ENCODE data around the gene XPO4.
"Not testable (repeated sequence)": the region's sequence is repeated elsewhere in the genome, so short reads cannot be mapped to it uniquely, and the experiment has no call there.

The XPO4 gene

GRCh38 chr13:20890540-20890939 is 12.0 kb downstream of the XPO4 start:
- not testable (repeated sequence) for DNase-seq

DNA sequence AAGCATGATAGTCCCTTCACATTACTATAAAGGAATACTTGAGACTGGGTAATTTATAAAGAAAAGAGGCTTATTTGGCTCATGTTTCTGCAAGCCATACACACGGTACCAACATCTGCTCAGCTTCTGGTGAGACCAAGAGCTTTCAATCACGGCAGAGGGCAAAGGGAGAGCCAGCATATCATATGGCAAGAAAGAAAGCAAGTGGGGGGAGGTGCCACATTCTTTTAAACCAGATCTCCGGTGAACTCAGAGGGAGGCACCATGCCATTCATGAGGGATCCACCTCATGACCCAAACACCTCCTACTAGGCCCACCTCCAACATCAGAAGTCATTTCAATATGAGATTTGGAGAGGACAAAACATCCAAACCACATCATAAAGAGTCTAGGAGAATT is 20.3 kb downstream of the XPO4 start:
- DNase-seq = no peak

- no peak for DNase-seq
Observed at GRCh38 chr13:20877902-20878301, 24.6 kb downstream of the XPO4 start.

GRCh38 chr13:20876802-20877201 is 25.7 kb downstream of the XPO4 start:
- DNase-seq = not testable (repeated sequence)

DNA sequence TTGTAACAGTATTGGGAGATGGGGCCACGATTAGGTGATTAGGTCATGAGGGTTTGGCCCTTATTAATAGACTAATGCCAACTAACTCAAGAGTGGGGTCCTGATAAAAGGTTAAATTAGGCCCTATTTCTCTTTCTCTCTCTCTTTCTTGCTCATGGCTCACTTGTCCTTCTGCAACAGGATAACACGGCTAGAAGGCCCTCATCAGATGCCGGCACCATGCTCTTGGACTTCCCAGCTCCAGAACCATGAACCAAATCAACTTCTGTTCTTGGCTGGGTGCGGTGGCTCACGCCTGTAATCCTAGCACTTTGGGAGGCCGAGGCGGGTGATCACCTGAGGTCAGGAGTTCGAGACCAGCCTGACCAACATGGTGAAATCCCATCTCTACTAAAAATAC is 28.1 kb downstream of the XPO4 start:
- DNase-seq = not testable (repeated sequence)

DNA sequence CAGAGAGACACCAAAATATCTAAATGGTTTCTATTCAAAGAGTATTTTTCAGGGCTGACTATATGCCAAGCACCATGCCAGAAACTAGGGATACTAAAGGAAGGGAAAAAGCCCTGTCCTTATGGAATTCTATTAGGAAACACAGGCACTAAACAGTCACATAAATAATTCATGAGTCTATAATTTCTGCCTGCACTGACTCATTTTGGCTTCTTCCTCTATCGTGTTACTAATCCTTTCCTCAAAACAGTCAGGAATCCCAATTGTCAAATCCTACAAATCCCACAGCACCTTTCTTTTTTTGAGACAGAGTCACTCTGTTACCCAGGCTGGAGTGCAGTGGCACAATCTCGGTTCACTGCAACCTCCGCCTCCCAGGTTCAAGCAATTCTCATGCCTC is 29.2 kb downstream of the XPO4 start:
- peak in 1 of 2 experiments; percentile 43 for DNase-seq

GRCh38 chr13:20870829-20871228 is 31.7 kb downstream of the XPO4 start:
- DNase-seq = no peak

DNA sequence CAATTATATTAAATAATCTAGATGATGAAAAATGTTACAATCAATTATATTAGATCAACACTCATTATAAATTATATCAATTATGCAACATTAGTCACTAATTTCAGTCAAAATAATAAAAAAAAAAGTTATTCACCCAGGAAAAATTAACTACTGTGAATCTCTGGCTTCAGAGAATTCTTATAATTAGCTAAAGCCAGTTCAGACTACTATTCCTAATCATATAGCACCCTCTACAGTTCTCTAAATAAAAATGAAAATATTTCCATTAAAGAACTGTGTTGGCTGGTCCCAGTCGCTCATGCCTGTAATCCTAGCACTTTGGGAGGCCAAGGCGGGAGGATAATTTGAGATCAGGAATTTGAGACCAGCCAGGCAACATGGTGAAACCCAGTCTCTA is 33.0 kb downstream of the XPO4 start:
- peak in 1 of 2 experiments; percentile 51 for DNase-seq

DNA sequence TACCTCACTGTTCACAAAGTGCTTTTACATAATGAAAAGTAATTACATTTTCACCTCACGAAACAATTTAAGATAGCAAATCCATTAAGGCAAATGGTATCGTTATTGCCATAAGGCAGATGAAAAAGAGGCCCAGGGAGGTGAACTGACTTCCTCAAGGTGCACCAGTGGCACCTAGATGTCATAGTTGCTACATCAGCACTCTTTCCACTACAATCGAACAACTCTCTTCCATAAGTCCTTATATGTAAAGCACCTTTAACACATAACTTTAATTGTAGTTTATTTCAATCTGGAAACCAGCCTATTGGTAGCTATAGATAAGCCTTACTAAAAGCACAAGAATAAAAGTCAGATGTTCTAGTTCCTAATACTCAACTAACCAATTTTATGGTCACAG is 35.1 kb downstream of the XPO4 start:
- no peak for DNase-seq

DNA sequence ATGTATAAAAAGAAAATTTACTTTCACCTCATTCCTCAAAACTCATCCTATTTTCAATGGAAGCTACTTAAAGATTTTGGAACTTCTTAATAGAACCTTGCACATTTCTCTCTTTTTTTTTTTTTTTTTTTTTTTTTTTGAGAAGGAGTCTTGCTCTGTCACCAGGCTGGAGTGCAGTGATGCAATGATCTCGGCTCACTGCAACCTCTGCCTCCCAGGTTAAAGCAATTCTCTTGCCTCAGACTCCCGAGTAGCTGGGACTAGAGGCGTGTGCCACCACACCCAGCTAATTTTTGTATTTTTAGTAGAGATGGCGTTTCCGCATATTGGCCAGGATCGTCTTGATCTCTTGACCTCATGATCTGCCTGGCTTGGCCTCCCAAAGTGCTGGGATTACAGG is 40.9 kb downstream of the XPO4 start:
- DNase-seq = not testable (repeated sequence)

DNA sequence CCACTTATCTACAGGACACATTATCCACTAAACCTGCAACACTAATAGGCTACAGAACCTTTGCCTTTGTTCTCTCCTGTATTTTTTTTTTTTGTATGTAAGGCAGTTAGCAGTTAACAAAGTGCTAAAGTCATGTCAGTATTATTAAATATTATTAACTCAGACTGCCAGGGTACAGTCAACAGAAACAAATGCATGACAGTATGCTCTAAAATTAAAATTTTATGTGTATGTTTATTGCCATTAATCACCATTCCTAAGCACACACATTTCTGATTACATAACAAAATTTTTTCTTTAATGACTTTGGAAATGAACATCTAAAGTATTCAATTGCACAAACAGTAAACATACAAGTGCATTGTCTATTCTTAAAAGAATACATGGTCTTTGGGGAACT is 41.7 kb downstream of the XPO4 start:
- DNase-seq = no peak

GRCh38 chr13:20856650-20857049 is 45.9 kb downstream of the XPO4 start:
- no peak for DNase-seq

- DNase-seq = no peak
Observed at GRCh38 chr13:20851844-20852402, 50.6 kb downstream of the XPO4 start.

- no peak for DNase-seq
Observed at GRCh38 chr13:20848944-20849343, 53.6 kb downstream of the XPO4 start.

GRCh38 chr13:20848203-20848602 is 54.3 kb downstream of the XPO4 start:
- no peak for DNase-seq

GRCh38 chr13:20847296-20847695 is 55.2 kb downstream of the XPO4 start:
- DNase-seq = peak; percentile 46 to 69

DNA sequence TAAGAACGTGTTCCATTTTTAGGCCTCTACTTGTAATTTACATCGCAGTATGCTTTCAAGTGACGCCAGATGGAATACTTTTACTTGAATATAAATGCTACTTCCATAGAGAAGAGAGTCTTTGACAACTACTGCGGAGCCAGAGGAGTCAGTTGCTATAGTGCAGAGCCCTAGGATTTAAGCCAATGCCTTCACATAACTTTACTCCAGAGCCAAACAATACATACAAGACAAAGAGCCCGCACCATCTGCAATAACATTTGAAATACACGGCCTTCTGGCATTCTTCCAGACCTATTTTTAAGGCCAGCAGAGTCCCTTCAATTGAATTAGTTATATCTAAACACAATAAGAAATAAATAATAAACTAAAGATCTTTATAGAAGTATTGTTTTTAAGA is 59.4 kb downstream of the XPO4 start:
- peak in 1 of 2 experiments; percentile 42 for DNase-seq

GRCh38 chr13:20840568-20840967 is 62.0 kb downstream of the XPO4 start:
- DNase-seq = no peak

DNA sequence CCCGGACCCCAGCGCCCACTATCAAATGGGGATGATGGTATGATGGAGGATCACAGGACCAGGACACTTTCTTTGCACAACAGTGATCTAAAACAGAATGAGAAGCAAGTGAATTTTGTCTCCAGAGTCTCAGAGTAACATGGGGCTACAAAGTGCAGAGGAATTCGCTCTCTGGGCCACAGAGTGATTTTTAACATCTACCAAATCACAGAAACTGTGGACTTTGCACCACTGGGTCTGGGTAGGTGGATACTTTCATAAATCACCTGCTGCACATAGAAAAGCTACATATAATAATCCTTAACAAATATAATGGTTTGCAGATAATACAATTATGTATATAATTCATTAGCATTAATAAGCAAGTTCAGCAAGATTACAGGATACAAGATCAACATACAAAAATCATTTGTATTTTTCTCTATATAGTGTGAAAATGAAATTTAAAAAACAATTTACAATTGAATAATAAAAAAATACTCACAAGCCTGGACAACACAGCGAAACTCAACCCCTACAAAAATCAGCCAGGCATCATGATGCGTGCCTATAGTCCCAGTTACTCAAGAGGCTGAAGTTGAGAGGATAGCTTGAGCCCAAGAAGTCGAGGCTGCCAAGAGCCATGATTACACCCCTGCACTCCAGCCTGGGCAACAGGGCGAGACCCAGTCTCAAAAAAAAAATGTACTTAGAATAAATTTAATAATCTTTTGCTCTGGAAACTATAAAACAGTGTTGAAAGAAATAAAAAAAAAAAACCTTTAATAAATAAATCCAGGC is 68.5 kb downstream of the XPO4 start:
- no peak for DNase-seq

DNA sequence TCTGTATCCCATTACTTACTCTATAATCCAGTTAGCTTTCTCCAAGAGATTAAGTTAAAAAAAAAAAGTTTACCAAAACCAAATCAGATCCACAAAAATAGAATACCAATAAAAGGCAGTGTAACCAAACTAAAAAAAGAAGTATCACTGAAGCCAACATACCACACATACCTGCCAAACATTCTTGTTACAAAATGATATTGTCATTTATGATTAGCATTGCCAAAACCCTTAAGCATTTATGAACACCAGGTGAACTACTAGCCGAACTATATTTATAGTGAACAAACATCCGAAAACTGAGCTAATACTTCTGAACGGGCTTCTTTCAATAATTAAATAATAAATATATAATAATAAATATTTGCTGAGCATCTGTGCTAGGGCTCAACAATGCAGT is 69.7 kb downstream of the XPO4 start:
- DNase-seq = no peak

DNA sequence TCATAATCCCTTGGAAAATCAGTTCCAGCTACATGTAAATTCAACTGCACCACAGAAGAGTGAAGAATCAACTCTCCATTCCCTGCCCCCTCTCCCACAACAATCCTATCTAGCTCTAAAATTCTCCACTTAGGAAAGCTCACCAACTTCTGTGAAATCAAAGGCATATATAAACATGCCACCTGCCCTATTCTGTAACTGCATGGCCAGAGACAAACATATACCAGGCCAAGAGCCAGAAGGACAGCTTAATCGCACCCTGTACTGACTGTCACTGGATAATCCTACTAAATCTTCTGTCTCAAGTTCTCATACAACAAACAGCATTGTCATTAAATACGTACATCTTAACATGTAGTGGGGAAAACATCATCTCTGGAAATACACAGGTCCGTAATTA is 70.6 kb downstream of the XPO4 start:
- no peak for DNase-seq

- DNase-seq = no peak
Observed at GRCh38 chr13:20831254-20831653, 71.3 kb downstream of the XPO4 start.

DNA sequence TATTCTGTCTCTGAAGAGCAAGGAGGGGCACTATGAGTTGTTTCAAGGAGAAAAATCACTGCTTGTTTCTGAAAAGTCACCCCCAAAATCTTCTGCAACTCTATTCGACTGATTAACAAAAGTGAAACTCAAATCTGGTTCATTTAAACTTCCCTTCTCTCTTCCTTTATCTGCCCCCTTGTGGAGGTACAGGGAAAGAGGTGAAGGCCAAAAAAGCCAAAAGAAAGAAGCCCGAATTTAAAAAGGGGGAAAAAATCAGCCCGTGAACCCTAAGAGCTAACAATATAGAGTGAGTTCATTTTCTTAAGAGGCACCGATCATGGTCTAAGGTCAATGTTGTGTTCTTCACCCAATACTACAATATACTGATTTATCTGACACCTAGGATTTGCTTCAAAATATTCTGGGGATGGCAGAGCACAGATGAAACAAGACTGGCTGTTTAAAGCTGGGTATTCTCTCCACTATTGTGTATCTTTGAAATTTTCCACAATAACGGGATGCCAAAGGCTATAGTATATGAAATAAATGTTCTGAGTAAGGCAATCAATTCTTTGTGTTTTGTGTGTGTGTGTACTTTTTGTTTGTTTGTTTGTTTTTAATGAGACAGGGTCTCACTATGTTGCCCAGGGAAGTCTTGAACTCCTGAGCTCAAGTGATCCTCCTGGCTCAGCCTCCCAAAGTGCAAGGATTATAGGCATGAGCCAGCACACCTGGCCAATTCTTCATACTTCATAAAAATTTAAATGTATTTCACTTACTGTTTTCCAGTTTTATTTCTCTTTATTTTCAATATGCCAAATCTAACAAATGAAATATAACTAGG is 73.8 kb downstream of the XPO4 start:
- DNase-seq = peak; percentile 54 to 58

Data from NCI-H446 (cell line).